Mesenchymal stem cell (in vitro differentiated cells and primary cell): ENCODE results near the gene MED13L.
"Not testable (repeated sequence)": the region's sequence is repeated elsewhere in the genome, so short reads cannot be mapped to it uniquely, and the experiment has no call there.

Source experiments
- DNase-seq: peaks from one replicate; pipeline ENCODE4 v3.0.0-alpha.2; 2013
- H2AFZ ChIP-seq: one replicate; pipeline ENCODE4 v1.6.1; 2013; ENCODE audit warnings: low read depth, mild to moderate bottlenecking, control low read depth, inconsistent platforms, low read length, moderate library complexity
- H2AK5ac ChIP-seq: 2 replicates; pipeline ENCODE4 v1.6.1; 2013; ENCODE audit warnings: low read length, moderate library complexity, mild to moderate bottlenecking, inconsistent platforms; ENCODE audit not compliant: severe bottlenecking
- H2BK120ac ChIP-seq: one replicate; pipeline ENCODE4 v1.6.1; 2013; ENCODE audit warnings: low read depth, mild to moderate bottlenecking, inconsistent platforms, low read length, moderate library complexity
- H2BK12ac ChIP-seq, 2 experiments: one replicate each; pipeline ENCODE4 v1.6.1; 2013; ENCODE audit warnings: inconsistent platforms in 2 of 2, low read length in 2 of 2, mild to moderate bottlenecking in 2 of 2, moderate library complexity in 2 of 2, control low read depth in 1 of 2
- H2BK15ac ChIP-seq: one replicate; pipeline ENCODE4 v1.6.1; 2013; ENCODE audit warnings: mild to moderate bottlenecking, low read depth, inconsistent platforms; ENCODE audit not compliant: poor library complexity, severe bottlenecking
- H2BK5ac ChIP-seq: 2 replicates; pipeline ENCODE4 v1.6.1; 2013; ENCODE audit warnings: low read depth, mild to moderate bottlenecking, low read length, control low read depth, inconsistent platforms; ENCODE audit not compliant: poor library complexity, severe bottlenecking
- H3K14ac ChIP-seq, 2 experiments: one replicate each; pipeline ENCODE4 v1.6.1; 2013; ENCODE audit warnings: inconsistent platforms in 2 of 2, low read length in 2 of 2, control low read depth in 1 of 2, mild to moderate bottlenecking in 1 of 2, moderate library complexity in 1 of 2
- H3K18ac ChIP-seq, 2 experiments: one replicate each; pipeline ENCODE4 v1.6.1; 2013; ENCODE audit warnings: inconsistent platforms in 2 of 2, low read length in 2 of 2, control low read depth in 1 of 2, low read depth in 1 of 2, mild to moderate bottlenecking in 1 of 2
- H3K23ac ChIP-seq, 2 experiments: one replicate each; pipeline ENCODE4 v1.6.1; 2013; ENCODE audit warnings: inconsistent platforms in 2 of 2, low read length in 2 of 2, mild to moderate bottlenecking in 2 of 2, moderate library complexity in 2 of 2, control low read depth in 1 of 2
- H3K27ac ChIP-seq: 2 replicates; pipeline ENCODE4 v1.5.1; 2013; ENCODE audit warnings: mild to moderate bottlenecking, moderate library complexity, low read length, control low read depth, inconsistent platforms; ENCODE audit not compliant: poor library complexity, severe bottlenecking
- H3K27me3 ChIP-seq, 2 experiments: 2 replicates each; pipeline versions ENCODE4 v1.6.1 to v1.7.0; 2013; ENCODE audit warnings: low read length in 2 of 2, mild to moderate bottlenecking in 2 of 2, moderate library complexity in 2 of 2, control low read depth in 1 of 2, inconsistent platforms in 1 of 2; ENCODE audit not compliant: control insufficient read depth in 1 of 2, insufficient read depth in 1 of 2
- H3K36me3 ChIP-seq, 2 experiments: 2 replicates each; pipeline versions ENCODE4 v1.6.1 to v1.7.0; 2013; ENCODE audit warnings: low read length in 2 of 2, control low read depth in 1 of 2, inconsistent platforms in 1 of 2, low read depth in 1 of 2, mild to moderate bottlenecking in 1 of 2; ENCODE audit not compliant: insufficient read depth in 2 of 2, control insufficient read depth in 1 of 2
- H3K4ac ChIP-seq, 2 experiments: one replicate each; pipeline ENCODE4 v1.6.1; 2013; ENCODE audit warnings: inconsistent platforms in 2 of 2, low read length in 2 of 2, mild to moderate bottlenecking in 2 of 2, moderate library complexity in 2 of 2, control low read depth in 1 of 2, low read depth in 1 of 2
- H3K4me1 ChIP-seq: 2 replicates; pipeline ENCODE4 v1.6.1; 2013; ENCODE audit warnings: low read depth, low read length, control low read depth; ENCODE audit not compliant: control insufficient read depth, insufficient read depth
- H3K4me2 ChIP-seq: 2 replicates; pipeline ENCODE4 v1.6.1; 2013; ENCODE audit warnings: low read length, mild to moderate bottlenecking, inconsistent platforms; ENCODE audit not compliant: poor library complexity, severe bottlenecking
- H3K4me3 ChIP-seq, 2 experiments: 2 replicates each; pipeline versions ENCODE4 v1.5.1 to v1.7.0; 2013; ENCODE audit warnings: low read length in 2 of 2, mild to moderate bottlenecking in 2 of 2, control low read depth in 1 of 2, low read depth in 1 of 2; ENCODE audit not compliant: insufficient read depth in 1 of 2
- H3K79me1 ChIP-seq: replicated peaks from 2 replicates; pipeline ENCODE4 v1.6.1; 2013; ENCODE audit warnings: mild to moderate bottlenecking, control low read depth, low read length, inconsistent platforms; ENCODE audit not compliant: poor library complexity, severe bottlenecking
- H3K9ac ChIP-seq: 2 replicates; pipeline ENCODE4 v1.7.0; 2013; ENCODE audit warnings: mild to moderate bottlenecking, low read length, moderate library complexity
- H3K9me3 ChIP-seq: 2 replicates; pipeline ENCODE4 v1.7.0; 2013; ENCODE audit warnings: mild to moderate bottlenecking, low read length; ENCODE audit not compliant: control insufficient read depth
- H4K8ac ChIP-seq: one replicate; pipeline ENCODE4 v1.6.1; 2013; ENCODE audit warnings: inconsistent platforms, mild to moderate bottlenecking, low read length, moderate library complexity
- H4K91ac ChIP-seq: one replicate; pipeline ENCODE4 v1.6.1; 2013; ENCODE audit warnings: mild to moderate bottlenecking, low read length, inconsistent platforms
- WGBS: methylation state at CpG from one replicate; pipeline ENCODE4 v1.1.7; 2013; ENCODE audit warnings: mixed read lengths; 5-methylcytosine and 5-hydroxymethylcytosine counted together

MED13L gene

DNA sequence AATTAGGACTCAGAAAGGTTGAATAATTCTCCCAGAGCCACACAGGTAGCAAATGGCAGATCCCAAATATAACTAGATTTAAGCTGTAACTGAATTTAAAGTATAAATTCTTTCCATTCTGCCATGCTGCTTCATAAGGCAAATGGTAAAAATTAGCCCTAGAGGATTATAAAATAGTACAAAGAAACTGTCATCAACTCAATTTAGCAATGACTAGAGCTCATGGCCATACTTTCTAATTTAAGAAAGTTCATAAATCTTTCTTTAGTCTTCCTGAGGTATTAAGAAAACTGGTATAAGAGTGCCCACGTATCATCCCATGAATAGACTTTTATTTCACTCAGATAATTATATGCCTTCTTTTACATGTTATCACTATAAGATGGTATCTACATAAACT is 34.8 kb downstream of the MED13L start:
- Histone ChIP-seq H3K23ac (no peak overlapping the region), H3K27ac (no peak overlapping the region), H3K4me1 (peaks cover 12% of the 10 kb centered on the region), H3K4me2 (no peak overlapping the region), H3K9me3 (no peaks in the 10 kb centered on the region), H3K27me3 (no peaks in the 10 kb centered on the region), H2BK5ac (no peak overlapping the region), H3K4ac (no peak overlapping the region), H3K18ac (no peak overlapping the region), H2AK5ac (no peak overlapping the region), H3K4me3 (no peak overlapping the region), H3K9ac (no peak overlapping the region), H2BK15ac (no peak overlapping the region), H3K36me3 (no peaks in the 10 kb centered on the region), H3K14ac (no peak overlapping the region), H3K79me1 (no peaks in the 10 kb centered on the region), H2BK12ac (no peak overlapping the region), H2AFZ (no peak overlapping the region), H4K91ac (no peak overlapping the region), H2BK120ac (no peak overlapping the region), H4K8ac (no peak overlapping the region)
- no CpG with 5 or more reads among the region's 1 CpG for WGBS
- DNase-seq = no peak

DNA sequence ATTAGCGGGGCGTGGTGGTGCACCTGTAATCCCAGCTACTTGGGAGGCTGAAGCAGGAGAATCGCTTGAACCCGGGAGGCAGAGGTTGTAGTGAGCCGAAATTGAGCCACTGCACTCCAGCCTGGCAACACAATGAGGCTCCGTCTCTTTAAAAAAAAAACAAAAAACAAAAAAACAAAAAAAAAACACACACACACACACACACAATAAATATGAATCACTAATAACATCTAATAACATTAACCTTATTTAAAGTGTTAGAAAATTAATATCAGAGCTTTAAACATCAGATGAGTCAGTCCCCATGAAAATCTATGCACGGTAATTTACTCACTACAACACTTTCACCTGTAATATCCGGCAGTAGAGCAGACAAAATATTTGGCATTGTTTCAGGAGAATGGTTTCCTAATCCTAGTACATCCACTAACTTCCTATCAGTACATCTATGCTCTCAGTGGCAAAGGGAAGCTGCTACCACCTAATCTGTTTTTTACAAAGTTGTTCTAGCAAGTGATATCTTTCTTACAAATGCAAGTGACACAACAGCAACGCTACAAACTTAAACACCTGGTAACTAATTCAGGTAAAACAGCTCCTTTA is 36.2 kb downstream of the MED13L start:
- Histone ChIP-seq H2BK5ac (no peak overlapping the region), H3K9ac (no peak overlapping the region), H3K36me3 (no peaks in the 10 kb centered on the region), H2AFZ (no peak overlapping the region), H3K4me2 (no peak overlapping the region), H2BK120ac (no peak overlapping the region), H3K14ac (no peak overlapping the region), H3K27ac (no peak overlapping the region), H3K4ac (no peak overlapping the region), H2BK12ac (no peak overlapping the region), H3K9me3 (no peaks in the 10 kb centered on the region), H4K91ac (no peak overlapping the region), H2AK5ac (no peak overlapping the region), H3K4me1 (peaks cover 12% of the 10 kb centered on the region), H3K4me3 (no peak overlapping the region), H2BK15ac (no peak overlapping the region), H4K8ac (no peak overlapping the region), H3K18ac (no peak overlapping the region), H3K23ac (no peak overlapping the region), H3K79me1 (no peaks in the 10 kb centered on the region), H3K27me3 (no peaks in the 10 kb centered on the region)
- WGBS = 92% methylated on average over 7 of the region's 9 CpGs
- no peak for DNase-seq

DNA sequence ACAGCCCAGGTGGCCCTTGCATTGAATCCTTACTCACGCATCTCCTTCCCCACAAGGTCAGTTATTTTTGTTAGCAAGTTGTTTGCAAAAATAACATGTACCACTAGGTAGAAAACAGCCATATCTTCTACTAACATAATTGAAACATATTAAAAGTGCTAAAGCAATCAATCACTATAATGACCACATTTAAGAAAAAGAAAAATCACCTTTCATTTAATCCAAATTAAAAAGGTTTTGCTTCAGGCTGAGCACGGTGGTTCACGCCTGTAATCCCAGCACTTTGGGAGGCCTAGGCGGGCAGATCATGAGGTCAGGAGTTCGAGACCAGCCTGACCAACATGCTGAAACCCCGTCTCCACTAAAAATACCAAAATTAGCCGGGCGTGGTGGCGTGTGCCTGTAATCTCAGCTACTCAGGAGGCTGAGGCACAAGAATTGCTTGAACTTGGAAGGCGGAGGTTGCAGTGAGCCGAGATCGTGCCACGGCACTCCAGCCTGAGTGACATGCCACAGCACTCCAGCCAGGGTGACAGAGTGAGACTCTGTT is 38.8 kb downstream of the MED13L start:
- H2BK12ac ChIP-seq, H3K18ac ChIP-seq, H3K4me2 ChIP-seq, DNase-seq, H3K14ac ChIP-seq, H2BK5ac ChIP-seq, H3K23ac ChIP-seq, H2BK120ac ChIP-seq, H2AFZ ChIP-seq, H3K27me3 ChIP-seq, H3K36me3 ChIP-seq, H3K79me1 ChIP-seq, H3K4me1 ChIP-seq, H3K9me3 ChIP-seq, H2AK5ac ChIP-seq, H4K91ac ChIP-seq, H2BK15ac ChIP-seq, H4K8ac ChIP-seq, H3K27ac ChIP-seq, H3K9ac ChIP-seq, H3K4me3 ChIP-seq, H3K4ac ChIP-seq: not testable (repeated sequence)
- WGBS = 96% methylated on average over 12 of the region's 13 CpGs

DNA sequence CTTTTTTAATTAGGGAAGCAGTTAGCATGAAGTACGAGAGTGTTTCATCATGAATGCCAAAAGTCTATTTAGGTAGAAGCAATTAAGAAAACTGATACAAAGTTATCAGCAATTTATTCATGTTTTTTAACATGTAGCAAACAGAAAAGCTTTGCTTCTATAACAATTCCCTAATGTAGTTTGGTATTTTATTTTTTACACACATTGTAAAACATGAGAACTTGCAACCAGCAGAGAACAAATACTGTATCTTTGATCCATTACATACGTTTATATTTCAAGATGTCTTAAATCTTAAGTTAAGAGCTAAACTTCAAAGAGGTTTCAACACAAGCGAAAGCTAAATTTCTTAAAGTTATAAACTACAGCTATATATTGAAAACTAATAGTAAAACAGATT is 39.3 kb downstream of the MED13L start:
- Histone ChIP-seq H3K36me3 (peaks cover 0 to 6% of the 10 kb centered on the region in 2 experiments), H4K8ac (no peak overlapping the region), H3K4me2 (no peak overlapping the region), H3K79me1 (peaks cover 2% of the 10 kb centered on the region), H3K18ac (no peak overlapping the region), H3K4me1 (peaks cover 5% of the 10 kb centered on the region), H3K4me3 (no peak overlapping the region), H3K27ac (no peak overlapping the region), H2AFZ (no peak overlapping the region), H2AK5ac (no peak overlapping the region), H3K23ac (no peak overlapping the region), H3K4ac (no peak overlapping the region), H2BK15ac (no peak overlapping the region), H3K9ac (no peak overlapping the region), H3K27me3 (no peaks in the 10 kb centered on the region), H2BK12ac (no peak overlapping the region), H2BK5ac (no peak overlapping the region), H3K14ac (no peak overlapping the region), H3K9me3 (no peaks in the 10 kb centered on the region), H4K91ac (no peak overlapping the region), H2BK120ac (no peak overlapping the region)
- DNase-seq = no peak
- no CpG with 5 or more reads among the region's 3 CpGs for WGBS
